PFSK-1 (cell line): ENCODE measurements around the gene TRIM17.

Experiments
- FOXP2 ChIP-seq: optimal IDR thresholded peaks from 2 replicates; pipeline ENCODE3; 2011; ENCODE audit warnings: borderline replicate concordance, control low read depth, inconsistent platforms; ENCODE audit not compliant: insufficient read depth; ENCODE audit errors: extremely low read length, extremely low read depth
- POLR2AphosphoS5 ChIP-seq: IDR thresholded peaks from 2 replicates; pipeline ENCODE4 v1.6.1; 2012; ENCODE audit warnings: low read depth, mild to moderate bottlenecking, control low read depth, low read length, moderate library complexity
- REST ChIP-seq, 2 experiments: IDR thresholded peaks; 2 replicates each; pipeline versions ENCODE4 v1.6.1 to v1.8.0; 2011 to 2012; ENCODE audit warnings: low read depth in 2 of 2, low read length in 2 of 2, control low read depth in 1 of 2, inconsistent platforms in 1 of 2, mild to moderate bottlenecking in 1 of 2, moderate library complexity in 1 of 2; ENCODE audit not compliant: insufficient read depth in 1 of 2
- SIN3A ChIP-seq: IDR thresholded peaks from 2 replicates; pipeline ENCODE4 v1.6.1; 2012; ENCODE audit warnings: mild to moderate bottlenecking, low read length, moderate library complexity, borderline replicate concordance; ENCODE audit not compliant: insufficient read depth
- TAF1 ChIP-seq: IDR thresholded peaks from 2 replicates; pipeline ENCODE4 v1.6.1; 2012; ENCODE audit warnings: low read length, control low read depth, borderline replicate concordance; ENCODE audit not compliant: insufficient read depth

The TRIM17 gene

DNA sequence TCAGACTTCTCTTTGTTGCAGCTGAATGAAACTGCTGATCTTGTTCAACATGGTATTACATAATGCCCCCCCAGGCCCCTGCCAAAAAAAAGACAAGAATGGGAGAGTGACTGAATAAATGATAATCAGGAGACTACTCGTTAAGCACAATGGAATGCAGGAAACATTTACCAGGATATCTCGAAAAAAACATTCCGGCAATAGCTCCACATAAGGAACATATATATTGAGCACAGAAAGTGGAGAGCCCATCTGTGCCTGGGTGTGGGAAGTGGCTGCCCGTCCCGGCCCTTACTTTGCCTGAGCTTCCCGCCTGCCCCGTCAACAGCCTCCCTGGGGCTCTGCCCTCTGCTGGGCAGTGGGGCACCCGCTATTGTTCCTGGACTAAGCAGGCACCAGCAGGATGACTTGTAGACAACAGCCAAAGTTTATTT, 23.4 kb downstream of the TRIM17 start:
- TF ChIP-seq SIN3A (no peak), TAF1 (no peak), REST (IDR thresholded peaks at IDR 0.05; ENCODE audit: insufficient read depth in 1 of 2, low read depth in 2 of 2, low read length in 2 of 2) (no peak), FOXP2 (no peak), POLR2AphosphoS5 (no peak)

- TF ChIP-seq SIN3A (no peak), POLR2AphosphoS5 (no peak; the same call in 1 of the 2 replicates), FOXP2 (no peak), TAF1 (no peak), REST (IDR thresholded peaks at IDR 0.05; ENCODE audit: insufficient read depth in 1 of 2, low read depth in 2 of 2, low read length in 2 of 2) (no peak)
These were observed 24.3 kb downstream of the TRIM17 start for GRCh38 chr1:228392111-228392936.

DNA sequence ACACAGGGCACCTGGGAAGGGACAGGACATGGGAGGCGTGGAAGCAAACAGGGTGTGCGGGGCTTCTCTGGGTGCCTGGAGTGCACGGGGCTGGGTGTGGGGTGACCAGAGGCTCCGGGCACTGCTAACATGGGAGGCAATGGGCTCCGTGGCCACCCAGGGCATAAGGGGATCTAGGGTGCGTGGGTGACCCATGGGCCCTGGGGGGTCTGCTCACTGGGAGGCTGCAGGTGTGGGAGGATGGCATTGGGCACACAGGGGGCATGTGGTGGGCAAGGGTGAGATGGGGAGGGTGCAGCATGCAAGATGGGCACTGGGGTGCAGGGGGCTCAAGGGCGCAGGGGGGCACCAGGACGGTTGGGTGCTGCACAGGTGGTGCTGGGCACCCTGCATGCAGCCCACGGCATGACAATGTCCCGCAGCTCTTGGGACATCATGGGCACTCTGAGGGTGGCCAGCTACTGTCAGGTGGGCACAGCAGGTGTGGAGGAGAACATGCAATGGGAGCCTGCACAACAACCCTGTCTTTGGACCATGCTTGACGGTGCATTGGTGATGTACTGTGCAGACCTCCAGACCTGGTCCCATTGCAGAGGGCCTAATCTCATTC, 25.1 kb downstream of the TRIM17 start:
- TF ChIP-seq POLR2AphosphoS5 (no peak), SIN3A (no peak), FOXP2 (no peak), TAF1 (no peak), REST (IDR thresholded peaks at IDR 0.05; ENCODE audit: insufficient read depth in 1 of 2, low read depth in 2 of 2, low read length in 2 of 2) (no peak)

DNA sequence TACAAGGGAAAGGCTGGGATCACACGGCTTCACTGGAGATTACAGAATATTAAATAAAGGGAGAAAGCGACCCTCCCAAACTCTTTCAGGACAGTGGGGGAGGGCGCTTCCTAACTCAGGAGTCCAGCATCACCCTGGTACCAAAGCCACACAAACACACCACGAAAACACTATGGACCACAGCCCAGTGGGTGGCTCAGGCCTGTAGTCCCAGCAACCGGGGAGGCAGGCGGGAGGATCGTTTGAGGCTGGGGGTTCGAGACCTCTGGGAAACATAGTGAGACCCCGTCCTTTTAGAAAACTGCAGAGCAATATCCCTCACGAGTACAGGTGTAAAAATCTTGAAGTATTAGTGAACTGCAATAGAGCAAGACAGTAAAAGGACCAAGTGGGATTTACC, 26.0 kb downstream of the TRIM17 start:
- TF ChIP-seq POLR2AphosphoS5 (no peak), REST (IDR thresholded peaks at IDR 0.05; ENCODE audit: insufficient read depth in 1 of 2, low read depth in 2 of 2, low read length in 2 of 2) (no peak), TAF1 (no peak), FOXP2 (no peak), SIN3A (no peak)
